ENCODE results near the gene CAMTA1.

Gene CAMTA1

GRCh38 chr1:7623842-7624241 lies 838.6 kb downstream of the CAMTA1 start:
- no peak for TF ChIP-seq CTCF (conservative IDR thresholded peaks at IDR 0.05; ENCODE audit: low read depth)
- H3K27ac ChIP-seq = no peak overlapping the region
- no peak for DNase-seq (ENCODE audit: low spot score)
- POLR2A ChIA-PET (ENCODE audit: low non-redundant PET) = no interaction called here
- CTCF ChIA-PET = interaction anchor here (0.5 to 0.6 kb wide), 2 partner anchors 8 to 44 kb away, joined by 3 read pairs; no protein-coding TSS in a partner anchor

DNA sequence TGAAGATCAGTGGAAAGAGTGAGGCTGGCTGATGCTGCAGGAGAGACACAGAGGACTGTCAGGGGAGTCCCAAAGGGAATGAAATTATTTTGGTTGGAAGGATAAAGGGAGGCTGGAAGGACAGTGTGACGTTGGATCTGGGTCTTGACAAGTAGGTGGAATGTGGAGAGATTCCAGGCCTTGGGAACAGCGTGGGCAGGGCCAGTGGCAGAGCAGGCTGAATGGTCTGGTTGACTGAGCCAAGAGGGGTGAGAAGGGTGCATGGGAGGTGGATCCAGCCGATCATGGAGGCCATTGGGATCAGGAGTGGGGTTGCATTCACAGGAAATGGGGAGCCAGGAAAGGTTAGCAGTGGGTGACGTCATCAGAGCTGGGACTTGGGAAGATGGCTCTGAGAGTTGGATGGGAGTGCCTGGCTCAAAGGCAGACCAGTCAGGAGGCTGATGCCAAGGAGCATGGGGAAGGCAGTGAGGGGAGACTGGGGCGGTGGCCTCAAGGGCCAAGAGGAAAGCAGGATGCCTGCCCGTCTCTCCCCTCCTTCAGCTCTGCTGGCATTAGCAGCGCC lies 839.6 kb downstream of the CAMTA1 start:
- ChIA-PET POLR2A (ENCODE audit: low non-redundant PET) (no interaction called here), CTCF (interaction anchor here (0.6 kb wide), 1 partner anchor 169 kb away, joined by 3 read pairs; no protein-coding TSS in a partner anchor)
- no peak for TF ChIP-seq CTCF (conservative IDR thresholded peaks at IDR 0.05; ENCODE audit: low read depth)
- no peak overlapping the region for H3K27ac ChIP-seq
- no peak for DNase-seq (ENCODE audit: low spot score)

DNA sequence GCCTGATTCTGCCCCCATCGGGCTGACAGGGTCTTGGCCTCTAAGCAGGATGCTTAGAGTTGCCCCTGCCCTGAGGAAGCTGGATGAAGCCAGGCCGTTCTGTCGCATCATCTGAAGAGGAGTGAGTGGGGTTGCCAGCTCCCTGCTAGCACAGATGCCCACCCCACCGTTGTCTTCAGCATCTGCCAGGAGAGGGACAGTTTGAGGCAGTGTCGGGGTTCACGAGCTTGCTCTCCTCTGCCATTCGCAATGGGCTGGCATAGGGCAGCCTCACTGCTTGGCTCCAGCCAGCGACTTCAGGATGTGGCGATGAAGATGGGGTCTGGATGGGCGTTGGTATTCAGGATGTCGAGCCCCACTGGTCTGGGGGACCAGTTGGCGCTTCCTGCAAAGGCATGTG lies 840.1 kb downstream of the CAMTA1 start:
- no peak overlapping the region for H3K27ac ChIP-seq
- DNase-seq (ENCODE audit: low spot score) = no peak
- TF ChIP-seq CTCF (conservative IDR thresholded peaks at IDR 0.05; ENCODE audit: low read depth) = no peak
- ChIA-PET POLR2A (ENCODE audit: low non-redundant PET) (no interaction called here), CTCF (interaction anchor here (0.6 to 1.2 kb wide), 2 partner anchors 22 to 169 kb away, joined by 3 read pairs; no protein-coding TSS in a partner anchor)

GRCh38 chr1:7628273-7628672 lies 843.0 kb downstream of the CAMTA1 start:
- no peak overlapping the region for H3K27ac ChIP-seq
- no peak for TF ChIP-seq CTCF (conservative IDR thresholded peaks at IDR 0.05; ENCODE audit: low read depth)
- POLR2A ChIA-PET (ENCODE audit: low non-redundant PET) = no interaction called here
- no peak for DNase-seq (ENCODE audit: low spot score)
- CTCF ChIA-PET = interaction anchor here (0.6 kb wide), 4 partner anchors 197 to 901 kb away, joined by 3 to 5 read pairs (median 5); no protein-coding TSS in a partner anchor

DNA sequence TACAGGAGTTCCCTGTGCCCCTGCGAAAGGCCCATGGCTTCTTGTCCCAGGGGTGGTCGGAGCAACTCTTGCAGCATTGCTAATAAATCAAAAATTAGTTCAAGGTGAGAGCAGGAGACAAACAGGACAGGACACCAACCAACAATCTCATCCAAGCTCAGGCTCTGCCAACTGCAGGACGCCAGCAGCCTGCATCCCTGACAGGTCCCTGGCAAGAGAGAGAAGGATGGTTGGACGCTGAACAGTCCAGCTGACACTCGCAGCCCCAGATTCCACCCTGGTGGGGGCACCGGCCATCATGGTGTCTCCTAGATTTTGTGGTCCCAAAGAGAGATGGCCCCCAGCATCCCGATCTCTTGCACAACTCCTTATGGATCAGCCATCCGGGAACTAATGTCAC lies 843.8 kb downstream of the CAMTA1 start:
- DNase-seq (ENCODE audit: low spot score) = no peak
- H3K27ac ChIP-seq = no peak overlapping the region
- ChIA-PET POLR2A (ENCODE audit: low non-redundant PET) (no interaction called here), CTCF (interaction anchor here (0.6 to 0.8 kb wide), 2 partner anchors 39 to 559 kb away, joined by 3 to 5 read pairs; no protein-coding TSS in a partner anchor)
- no peak for TF ChIP-seq CTCF (conservative IDR thresholded peaks at IDR 0.05; ENCODE audit: low read depth)

DNA sequence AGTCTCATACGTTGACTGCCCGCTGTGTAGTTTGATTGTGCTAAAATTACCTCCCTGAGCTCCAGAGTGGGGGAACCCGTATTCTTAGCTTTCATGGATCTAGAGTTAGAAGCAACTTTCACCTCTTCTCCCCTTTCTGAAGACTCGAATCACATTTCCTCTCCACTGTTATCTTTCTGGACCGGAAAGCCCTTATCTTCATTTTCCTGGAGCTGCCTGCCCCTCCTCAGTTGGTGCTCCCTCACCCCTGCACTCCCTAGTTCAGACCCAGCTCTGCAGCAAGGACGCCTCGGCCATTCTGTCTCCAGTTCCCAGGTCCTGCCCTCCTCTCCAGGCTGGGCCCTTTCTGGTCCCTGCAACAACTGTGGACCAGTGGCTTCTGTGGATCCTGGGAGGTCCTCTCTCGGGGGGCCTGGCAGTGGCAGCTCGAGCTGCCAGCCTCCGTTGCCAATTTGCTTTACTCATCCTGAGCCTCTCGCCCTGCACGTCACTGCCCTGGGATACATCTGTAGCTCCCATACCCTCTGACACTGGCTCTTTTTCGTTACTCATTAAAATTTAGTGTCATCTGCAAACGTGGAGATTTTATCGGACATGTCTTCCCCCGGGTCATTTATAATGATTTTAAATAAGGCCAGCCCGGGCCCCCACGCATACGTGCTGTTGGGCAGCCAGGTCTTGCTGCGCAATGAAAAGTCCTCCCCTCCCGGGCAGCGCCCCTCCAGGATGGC lies 844.4 kb downstream of the CAMTA1 start:
- CTCF ChIA-PET = interaction anchor here (0.8 kb wide), 1 partner anchor 38 kb away, joined by 5 read pairs; no protein-coding TSS in a partner anchor
- no peak for DNase-seq (ENCODE audit: low spot score)
- H3K27ac ChIP-seq = no peak overlapping the region
- TF ChIP-seq CTCF (conservative IDR thresholded peaks at IDR 0.05; ENCODE audit: low read depth) = no peak
- POLR2A ChIA-PET (ENCODE audit: low non-redundant PET) = no interaction called here
